ENCODE measurements around the gene LRTM1. TPM values are rescaled to one million over a fixed set of nuclear protein-coding genes. Genes with fewer than 3 reads are reported as not detected.

The LRTM1 gene
- total RNA-seq, 1 donor from 2014 or later = not detected

- no peak for DNase-seq
- ATAC-seq (ENCODE audit: poor library complexity) = no peak
- intact Hi-C loops (cut with DNase I) = no loop called here
Observed at GRCh38 chr3:54871867-54872266, 56.0 kb downstream of the LRTM1 start.

GRCh38 chr3:54870423-54870822 is 57.4 kb downstream of the LRTM1 start:
- no peak for DNase-seq

More at GRCh38 chr3:54870423-54870822, 57.4 kb downstream of the LRTM1 start:
- intact Hi-C loops (cut with DNase I) = no loop called here
- ATAC-seq (ENCODE audit: poor library complexity) = peak; percentile 87
